DMS153 treated with DMSO at 0.1 percent for 48 hours (cell line): ENCODE results near the gene DNAJB11.
"Not testable (repeated sequence)": the region's sequence is repeated elsewhere in the genome, so short reads cannot be mapped to it uniquely, and the experiment has no call there.

Experiments used
- DNase-seq: peaks from one replicate; lab custom pipeline; 2025; ENCODE audit not compliant: unreplicated experiment; lab: John Stamatoyannopoulos, UW

DNAJB11 gene

DNA sequence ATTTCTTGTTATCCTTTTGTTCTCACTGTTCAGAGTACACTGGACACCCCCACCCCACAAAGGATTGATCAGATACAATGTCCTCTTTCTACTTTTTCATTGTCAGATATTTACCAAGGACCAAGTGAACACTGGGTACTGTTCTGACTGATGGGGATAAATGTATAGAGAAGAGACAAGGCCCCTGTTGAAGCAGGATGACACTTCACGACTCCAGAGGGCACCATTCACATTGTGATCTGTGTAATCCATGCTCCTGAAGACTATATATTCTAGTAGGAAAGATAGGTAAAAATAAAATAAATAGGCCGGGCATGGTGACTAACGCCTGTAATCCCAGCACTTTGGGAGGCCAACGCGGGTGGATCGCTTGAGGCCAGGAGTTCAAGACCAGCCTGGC lies 19.1 kb upstream of the DNAJB11 start:
- no peak for DNase-seq

DNA sequence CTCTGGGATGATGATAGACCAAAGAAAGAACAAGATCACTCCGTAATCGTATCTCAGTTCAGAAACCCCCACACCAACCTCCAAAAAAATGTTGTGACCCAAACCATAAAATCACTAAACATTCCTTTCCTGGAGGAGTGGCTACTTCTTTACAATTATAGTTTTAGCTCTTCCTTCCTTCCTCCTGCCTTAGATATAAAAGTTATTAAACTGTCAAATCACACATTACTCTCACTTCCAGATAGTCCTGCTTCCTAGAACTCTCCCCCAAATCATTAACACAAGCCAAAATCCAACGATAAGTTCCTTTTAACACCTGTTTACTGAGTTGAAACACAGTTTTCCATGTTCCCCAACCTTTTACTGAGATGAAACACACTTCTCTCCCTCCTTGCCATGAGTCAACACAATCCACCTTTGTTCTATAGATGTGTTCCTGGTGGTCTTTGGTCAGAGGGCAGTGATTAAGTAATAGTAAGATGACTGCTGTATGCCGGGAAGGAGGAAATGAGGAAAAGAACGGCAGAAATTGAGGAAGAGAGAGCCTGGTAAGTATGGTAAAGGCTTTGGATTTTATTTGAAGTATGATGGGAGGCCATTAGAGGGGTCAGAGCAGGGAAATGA lies 18.0 kb upstream of the DNAJB11 start:
- DNase-seq: no peak

DNA sequence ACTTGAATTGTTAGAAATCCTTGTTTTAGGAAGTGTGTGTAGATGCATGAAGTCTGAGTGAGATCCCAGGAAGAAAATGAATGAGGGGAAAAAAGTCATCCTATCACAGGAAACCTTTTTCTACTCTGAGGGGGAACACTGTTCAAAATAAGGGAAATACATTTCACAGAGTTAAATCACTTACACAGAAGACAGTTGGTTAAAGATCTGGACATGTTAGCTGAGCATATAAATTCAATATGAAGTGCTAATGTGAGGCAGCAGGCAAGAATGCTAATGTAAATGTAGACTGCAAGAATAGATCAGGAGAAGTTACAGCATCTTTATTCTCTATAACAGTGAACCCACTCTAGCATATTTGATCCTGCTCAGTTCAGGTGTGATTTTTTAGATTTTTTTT lies 5.9 kb upstream of the DNAJB11 start:
- DNase-seq: no peak

DNA sequence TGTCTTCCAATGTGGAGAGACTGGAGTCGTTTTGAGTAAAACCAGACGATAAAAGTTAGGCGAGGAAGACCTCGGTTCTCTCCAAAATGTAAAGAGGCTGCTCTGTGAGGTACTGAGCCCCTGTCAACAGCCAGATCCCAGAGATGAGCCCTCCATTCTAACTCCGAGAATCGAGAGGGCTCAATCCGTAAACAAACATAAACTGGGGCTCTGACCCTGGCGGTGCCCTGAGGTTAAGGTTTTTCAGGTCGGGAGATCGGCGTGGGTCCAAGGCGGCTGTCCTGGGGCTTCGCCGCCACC lies 3.8 kb upstream of the DNAJB11 start:
- DNase-seq: peak; percentile 21

DNA sequence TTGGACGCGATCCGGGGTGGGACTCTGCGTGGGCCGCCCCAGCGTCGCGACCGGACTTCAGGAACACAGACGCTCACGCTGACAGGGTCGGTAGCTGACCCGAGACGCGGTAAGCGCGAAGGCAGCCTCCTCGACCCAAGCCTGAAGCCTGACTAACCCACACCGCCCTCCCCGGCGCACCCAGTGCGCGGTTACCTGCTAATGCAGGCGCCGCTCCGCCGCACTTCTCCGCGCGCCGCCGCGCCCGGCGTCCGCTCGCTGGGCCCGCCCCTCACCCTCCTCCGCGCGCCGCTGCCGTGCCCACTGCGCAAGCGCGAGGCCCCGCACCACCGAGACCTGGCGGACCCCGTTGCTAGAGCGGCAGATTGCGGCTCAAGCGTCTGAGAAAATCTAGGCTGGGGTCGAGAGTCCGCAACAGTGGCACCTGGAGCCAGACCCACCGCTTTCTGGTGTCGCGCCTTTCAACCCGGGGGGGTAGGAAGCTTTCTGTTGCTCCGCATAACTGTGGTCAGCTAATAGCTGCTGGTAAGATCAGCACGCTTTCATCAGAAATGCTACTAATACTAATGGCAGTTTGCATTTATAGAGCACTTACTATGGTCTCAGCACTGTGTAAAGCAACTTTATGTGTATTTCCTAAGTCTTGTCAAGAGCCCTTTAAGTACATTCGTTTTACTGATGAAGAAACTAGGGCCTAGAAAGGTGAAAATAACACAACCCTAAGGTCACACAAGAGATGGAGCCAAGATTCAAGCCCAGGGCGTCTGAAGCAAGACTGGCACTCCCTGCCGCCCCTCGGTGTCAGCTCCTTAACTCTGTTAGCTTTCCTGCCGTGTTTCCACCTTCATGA lies 3.2 kb upstream of the DNAJB11 start, which contains the start of gene TBCCD1:
Gene TBCCD1 (minus strand): TSS at position 268 of the 850 bp plus-strand sequence. CDS start 3,010 bp downstream, outside the sequence.
- peak; percentile 60 for DNase-seq

DNA sequence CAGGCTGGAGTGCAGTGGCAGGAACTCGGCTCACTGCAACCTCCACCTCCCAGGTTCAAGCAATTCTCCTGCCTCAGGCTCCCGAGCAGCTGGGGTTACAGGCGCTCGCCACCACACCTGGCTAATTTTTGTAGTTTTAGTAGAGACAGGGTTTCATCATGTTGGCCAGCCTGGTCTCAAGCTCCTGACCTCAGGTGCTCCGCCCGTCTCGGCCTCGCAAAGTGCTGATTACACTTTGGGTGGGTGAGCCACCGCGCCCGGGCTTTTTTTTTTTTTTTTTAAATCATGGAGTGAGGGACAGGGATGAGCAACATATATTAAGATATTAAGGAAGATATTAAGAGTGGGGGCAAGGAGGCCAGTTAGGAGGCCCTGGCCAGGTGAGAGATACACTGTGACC lies 1.2 kb upstream of the DNAJB11 start:
- DNase-seq: not testable (repeated sequence)

DNA sequence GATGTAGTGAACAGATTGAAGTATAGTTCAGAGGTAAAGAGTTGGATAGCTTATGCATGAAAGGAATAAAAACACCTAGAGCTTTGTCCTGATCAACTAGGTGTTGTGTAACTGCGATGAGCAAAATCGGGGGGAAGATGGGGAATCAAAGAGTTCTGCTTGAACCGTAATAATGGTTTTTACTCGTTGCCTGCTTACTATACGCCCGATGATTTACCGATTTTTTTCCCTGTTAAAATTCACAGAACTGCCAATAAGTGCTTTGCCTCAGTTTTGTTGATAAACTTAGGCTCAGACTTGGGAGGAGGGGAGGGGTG lies 783 bp upstream of the DNAJB11 start:
- DNase-seq: no peak

DNA sequence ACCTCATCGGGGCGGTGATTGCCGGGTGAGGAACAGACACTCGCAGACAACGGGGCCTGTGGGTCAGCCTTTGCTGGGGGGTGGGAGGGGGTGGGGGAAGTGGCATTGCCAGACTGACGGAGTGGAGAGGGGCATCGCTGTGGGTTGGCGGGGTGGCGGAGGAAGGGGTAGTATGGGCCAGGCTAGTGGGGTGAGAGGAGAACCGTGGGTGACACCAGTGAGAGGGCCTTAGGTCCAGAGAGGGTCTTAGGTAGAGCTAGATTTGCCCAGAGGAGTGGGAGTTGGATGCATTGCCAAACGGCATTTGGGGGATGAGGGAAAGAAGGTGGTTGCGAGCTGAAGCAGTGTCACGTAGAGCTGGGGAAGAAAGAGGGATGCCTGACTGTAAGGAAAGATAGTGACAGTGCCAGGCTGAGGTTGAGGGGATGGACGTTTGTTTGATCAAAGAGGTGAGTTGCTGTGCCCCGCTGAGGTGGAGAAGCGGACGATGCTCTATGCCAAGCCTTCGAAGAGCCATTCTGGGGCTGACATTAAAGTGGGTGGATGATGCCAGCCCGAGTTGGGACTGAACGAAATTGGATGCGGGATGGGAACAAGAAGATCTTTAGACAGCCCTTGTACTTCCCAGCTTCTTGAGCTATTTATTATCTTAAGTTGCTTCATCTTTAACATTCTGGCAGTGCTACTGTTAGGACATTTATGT lies 572 bp downstream of the DNAJB11 start:
- no peak for DNase-seq

DNA sequence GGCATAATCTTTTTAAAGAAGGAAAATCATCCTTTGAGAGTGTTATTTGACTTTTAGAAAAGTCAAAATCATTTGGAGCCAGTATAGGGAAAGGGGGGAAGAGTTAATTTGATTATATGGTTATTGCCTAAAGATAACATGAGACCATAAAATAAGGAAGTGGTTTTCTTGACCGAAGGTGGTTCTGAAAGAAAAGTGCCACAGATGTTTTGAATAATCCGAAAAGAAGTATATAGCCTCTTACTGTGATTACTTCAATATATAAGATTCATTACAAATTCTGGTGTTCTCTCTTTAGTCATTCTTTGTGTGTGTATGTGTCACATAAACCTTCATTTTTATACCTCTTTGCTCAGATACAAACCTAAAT lies 1.1 kb downstream of the DNAJB11 start:
- DNase-seq: no peak

DNA sequence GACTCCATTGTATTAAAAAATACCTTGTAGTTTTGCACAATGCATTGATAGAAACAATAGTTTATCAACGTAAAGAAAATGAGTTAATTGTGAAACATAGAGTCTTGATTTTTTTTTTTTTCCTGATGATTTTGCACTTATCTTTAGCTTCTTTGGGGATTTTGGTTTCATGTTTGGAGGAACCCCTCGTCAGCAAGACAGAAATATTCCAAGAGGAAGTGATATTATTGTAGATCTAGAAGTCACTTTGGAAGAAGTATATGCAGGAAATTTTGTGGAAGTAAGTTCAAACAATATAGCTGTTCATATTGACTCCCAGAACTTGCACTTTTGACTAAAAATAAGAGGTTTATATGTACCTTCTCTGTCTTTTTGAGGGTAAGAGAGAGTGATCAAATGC lies 7.0 kb downstream of the DNAJB11 start:
- no peak for DNase-seq

DNA sequence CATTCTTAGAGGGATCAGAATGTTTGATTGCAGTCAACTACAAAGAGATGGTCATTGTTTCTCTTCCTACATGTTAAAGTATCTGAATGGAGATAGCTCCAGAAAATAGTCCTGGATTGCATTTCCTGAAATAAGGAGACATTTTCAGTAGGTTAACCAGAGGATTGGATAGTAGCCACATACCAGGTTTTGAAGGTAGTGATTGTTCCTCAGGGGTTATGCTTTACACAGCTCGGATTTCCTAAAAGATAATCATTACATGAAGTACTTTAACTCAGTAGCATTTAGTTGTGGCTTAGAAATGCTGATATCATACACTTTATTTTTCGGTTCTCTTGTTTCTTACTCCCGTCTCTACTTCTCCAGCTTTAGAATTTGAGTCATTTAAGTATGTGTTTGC lies 10.3 kb downstream of the DNAJB11 start:
- no peak for DNase-seq

DNA sequence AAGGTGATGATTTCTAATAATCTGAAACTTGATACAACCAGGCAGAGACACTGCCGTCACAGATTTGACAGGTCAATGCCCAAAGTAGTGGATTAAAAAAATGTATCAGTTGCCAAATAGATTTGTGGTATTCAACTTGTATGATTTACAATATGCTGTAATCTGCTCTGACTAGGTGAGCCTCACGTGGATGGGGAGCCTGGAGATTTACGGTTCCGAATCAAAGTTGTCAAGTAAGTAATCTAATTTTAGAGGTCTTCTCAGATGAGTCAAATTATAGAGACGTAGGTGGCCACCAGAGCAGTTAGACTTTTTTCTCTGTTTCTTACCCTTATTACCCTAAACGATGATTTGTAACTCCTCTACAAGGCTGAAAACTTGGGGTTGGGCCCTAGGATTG lies 12.0 kb downstream of the DNAJB11 start:
- no peak for DNase-seq

DNA sequence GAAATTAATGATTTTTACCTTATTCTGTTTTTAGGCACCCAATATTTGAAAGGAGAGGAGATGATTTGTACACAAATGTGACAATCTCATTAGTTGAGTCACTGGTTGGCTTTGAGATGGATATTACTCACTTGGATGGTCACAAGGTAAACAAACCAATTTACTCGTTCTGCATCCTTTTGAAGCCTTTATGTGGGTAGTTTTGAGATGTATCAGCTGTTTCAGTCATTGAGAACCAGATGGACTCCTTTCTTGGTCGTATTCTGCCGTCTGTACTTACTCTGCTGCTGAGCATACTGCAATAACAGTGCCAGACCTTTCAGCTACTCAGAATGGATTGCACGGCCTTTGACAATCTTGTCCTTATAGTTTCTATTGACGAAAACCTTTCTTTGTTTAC lies 13.3 kb downstream of the DNAJB11 start:
- DNase-seq: no peak

DNA sequence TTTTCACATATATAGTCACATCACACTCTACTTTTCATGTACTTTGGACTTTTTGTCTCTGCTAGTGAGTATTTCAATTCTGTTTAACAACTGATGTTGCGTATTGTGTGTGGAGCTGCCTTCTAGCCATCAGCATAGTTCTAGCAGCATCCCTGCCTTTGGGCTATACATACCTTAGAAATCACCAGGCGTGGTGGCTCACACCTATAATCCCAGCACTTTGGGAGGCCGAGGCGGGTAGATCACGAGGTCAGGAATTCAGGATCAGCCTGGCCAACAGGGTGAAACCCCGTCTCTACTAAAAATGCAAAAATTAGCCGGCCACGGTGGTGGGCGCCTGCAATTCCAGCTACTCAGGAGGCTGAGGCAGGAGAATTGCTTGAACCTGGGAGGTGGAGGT lies 15.7 kb downstream of the DNAJB11 start:
- DNase-seq: not testable (repeated sequence)

DNA sequence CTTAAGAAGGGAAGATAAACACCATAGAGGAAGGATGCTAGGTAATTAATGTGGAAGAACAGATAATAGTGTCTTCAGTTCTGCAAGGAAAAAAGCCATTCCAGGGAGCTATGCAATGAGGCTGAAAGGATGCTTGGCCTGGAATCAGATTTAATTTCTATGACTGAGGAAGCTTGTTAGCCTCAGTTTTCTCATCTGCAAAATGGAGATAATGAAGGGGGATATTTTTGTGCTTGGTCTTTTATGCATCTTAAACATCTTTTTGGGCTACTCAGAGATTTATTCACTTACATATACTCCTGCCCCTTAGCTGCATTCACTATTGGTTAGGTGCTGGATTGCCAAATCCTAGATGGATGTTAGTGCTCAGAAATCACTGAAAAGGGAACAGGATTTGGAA lies 16.7 kb downstream of the DNAJB11 start:
- DNase-seq: no peak

DNA sequence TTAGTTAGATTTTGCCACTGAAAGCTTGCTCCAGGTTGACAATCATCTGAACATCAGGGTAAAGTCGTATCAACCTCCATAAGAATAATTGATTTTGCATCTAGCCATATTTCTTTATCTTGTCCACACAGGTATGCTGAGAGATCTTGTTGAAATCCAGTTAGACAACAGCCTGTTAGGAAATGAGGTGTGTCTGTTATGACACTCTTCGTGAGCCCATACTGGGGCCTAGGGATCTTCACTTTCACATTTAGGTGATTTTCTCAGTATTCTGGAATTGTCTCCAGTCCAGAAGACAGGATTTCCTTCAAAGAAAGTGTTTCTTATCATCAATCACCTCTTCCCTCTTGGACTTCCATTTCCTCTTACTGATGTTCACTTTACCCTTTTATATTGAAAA lies 18.1 kb downstream of the DNAJB11 start:
- DNase-seq: no peak

DNA sequence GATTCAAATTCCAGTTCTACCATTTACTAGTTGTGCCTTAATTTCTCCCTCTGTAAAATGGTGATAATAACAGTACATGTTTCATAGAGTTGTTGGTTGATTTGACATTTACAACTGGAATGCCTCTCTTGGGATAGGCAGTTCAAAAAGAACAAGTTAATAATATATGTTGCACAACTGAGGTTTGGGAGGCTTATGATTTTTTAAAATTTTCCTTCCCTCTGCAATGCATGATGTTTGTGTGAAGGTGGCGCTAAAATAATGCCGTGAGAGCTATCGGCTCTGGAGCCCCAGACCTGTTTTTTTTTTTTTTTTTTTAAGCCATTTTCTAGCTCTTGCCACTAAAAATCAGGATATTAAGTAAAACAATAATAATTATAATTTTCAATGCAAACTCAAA lies 18.6 kb downstream of the DNAJB11 start:
- DNase-seq: no peak

DNA sequence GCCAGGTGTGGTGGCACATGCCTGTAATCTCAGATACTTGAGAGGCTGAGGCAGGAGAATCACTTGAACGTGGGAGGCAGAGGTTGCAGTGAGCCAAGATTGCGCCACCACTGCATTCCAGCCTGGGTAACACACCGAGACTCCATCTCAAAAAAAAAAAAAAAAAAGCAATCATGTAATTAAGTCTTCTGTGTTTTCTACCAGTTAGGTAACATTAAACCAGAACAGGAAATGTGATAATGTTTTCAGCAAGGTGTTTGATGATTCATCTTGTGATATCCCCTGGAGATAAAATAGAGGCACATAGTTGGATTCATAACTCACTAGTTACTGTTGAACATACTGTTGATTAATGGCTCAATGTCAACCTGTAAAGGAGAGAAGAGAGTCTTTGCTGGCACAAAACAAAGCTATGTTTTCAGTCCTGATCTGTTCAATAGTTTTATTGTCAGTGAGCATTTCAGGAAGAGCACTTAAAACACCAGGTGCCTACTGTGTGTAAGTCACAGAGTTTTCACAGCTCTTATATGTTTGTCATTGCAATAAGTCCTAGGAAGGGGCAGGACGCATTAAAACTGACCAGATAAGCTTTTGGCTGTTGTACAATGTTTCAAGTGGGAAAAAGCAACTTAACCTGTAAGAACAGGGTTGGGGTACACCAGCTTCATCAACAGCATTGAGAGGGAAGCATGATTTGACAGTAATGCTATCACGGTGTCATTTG lies 19.5 kb downstream of the DNAJB11 start:
- DNase-seq: peak; percentile 46

DNA sequence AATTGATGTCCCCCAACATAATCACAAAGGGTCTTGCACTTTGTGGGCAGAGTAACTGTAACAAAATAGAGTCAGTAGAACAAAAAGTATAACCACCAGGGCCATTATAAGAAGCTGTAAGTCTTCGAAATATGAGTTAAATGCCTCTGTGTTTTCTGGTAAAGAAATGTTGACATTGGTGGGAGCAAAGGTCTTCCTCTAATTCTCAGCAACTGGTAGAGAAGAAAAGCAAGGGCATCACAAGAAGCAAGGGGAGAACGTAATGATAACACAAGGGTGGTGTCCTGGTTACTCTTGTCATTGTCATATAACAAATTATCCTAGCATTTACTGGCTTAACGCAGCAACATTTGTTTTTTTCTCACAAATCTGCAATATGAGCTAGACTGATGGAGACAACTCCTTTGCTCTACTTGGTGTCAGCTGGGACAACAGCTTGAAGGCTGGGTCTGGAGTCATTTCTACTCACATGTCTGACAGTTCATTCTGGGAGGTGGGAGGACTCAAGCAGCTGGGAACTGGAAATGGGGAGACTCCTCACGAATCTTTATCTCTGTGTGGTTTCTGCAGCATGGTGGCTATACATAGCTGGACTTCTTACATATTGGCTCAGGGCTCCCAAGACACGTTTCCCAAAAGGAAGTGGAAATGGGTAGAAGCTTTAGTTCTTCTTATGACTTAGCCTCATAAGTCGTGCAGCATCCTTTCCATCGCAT lies 20.2 kb downstream of the DNAJB11 start:
- DNase-seq: no peak

DNA sequence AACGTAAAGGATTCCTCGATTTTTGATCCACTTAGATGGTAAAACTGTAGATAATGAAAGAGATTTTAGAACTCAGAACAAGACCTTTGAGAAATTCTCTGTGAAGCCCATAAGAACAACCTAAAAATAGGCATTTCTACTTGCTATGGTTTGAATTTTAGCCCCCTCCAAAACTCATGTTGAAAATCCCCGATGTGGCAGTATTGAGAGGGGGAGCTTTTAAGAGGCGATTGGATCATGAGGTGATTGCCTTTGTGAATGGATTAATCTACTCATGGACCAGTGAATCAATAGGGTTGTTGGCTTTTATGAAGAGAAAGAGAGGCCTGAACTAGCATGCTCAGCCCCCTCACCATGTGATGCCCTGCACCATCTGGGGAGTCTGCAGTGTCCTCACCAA lies 22.2 kb downstream of the DNAJB11 start:
- DNase-seq: no peak

DNA sequence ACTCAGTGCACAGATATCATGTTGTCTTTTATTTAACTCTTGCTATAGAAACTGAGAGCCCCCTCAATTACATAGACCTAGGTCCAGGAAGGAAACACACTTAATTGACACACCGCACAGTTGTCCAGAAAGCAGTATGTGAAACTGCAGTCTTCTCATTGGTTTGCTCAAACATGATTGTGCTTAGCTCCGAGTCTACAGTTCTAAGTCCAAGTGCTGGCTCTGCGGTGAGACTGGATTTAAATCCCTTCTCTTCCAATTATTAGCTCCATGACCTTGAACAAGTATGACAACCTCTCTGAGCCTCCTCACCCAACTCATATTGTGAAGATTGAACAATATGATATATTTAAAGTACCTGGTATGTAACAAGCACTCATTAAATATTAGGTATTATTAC lies 23.3 kb downstream of the DNAJB11 start:
- no peak for DNase-seq
